Osteoblast (primary cell): ENCODE data around the gene MYH8. TPM values are rescaled to one million over a fixed set of nuclear protein-coding genes. Genes with fewer than 3 reads are reported as not detected.

ENCODE experiments used
- DNase-seq: peaks from one replicate; pipeline ENCODE4 v3.0.0; 2011; ENCODE audit warnings: low spot score, mixed read lengths; ENCODE audit not compliant: insufficient read length; ENCODE audit errors: missing footprints
- H2AFZ ChIP-seq: 2 replicates; pipeline ENCODE4 v1.6.0; 2011; ENCODE audit warnings: mild to moderate bottlenecking, low read length
- H3K27ac ChIP-seq: 2 replicates; pipeline ENCODE4 v1.5.1; 2011; ENCODE audit warnings: mild to moderate bottlenecking, low read depth, low read length, moderate library complexity
- H3K27me3 ChIP-seq: 2 replicates; pipeline ENCODE4 v1.6.0; 2012; ENCODE audit warnings: mild to moderate bottlenecking, control low read depth, inconsistent platforms, low read length, moderate library complexity; ENCODE audit not compliant: insufficient read depth
- H3K36me3 ChIP-seq: 2 replicates; pipeline ENCODE4 v1.5.1; 2011; ENCODE audit warnings: mild to moderate bottlenecking, low read length, control low read depth, moderate library complexity; ENCODE audit not compliant: insufficient read depth
- H3K4me1 ChIP-seq: 2 replicates; pipeline ENCODE4 v1.5.1; 2011; ENCODE audit warnings: mild to moderate bottlenecking, low read length, control low read depth, moderate library complexity; ENCODE audit not compliant: insufficient read depth
- H3K4me2 ChIP-seq: 2 replicates; pipeline ENCODE4 v1.6.0; 2011; ENCODE audit warnings: mild to moderate bottlenecking, low read length; ENCODE audit not compliant: insufficient read depth
- H3K4me3 ChIP-seq: fragments of 200-600 bp; sonication (generic); 3 replicates; pipeline ENCODE4 v1.5.1; 2012; ENCODE audit warnings: mild to moderate bottlenecking, low read length, inconsistent platforms; ENCODE audit not compliant: insufficient read depth
- H3K79me2 ChIP-seq: 2 replicates; pipeline ENCODE4 v1.6.0; 2012; ENCODE audit warnings: mild to moderate bottlenecking, low read length, control low read depth, inconsistent platforms; ENCODE audit not compliant: insufficient read depth
- H3K9me3 ChIP-seq: 2 replicates; pipeline ENCODE4 v1.5.1; 2011; ENCODE audit warnings: low read depth, low read length, control low read depth
- H4K20me1 ChIP-seq: 2 replicates; pipeline ENCODE4 v1.6.0; 2012; ENCODE audit warnings: mild to moderate bottlenecking, low read length, control low read depth; ENCODE audit not compliant: insufficient read depth
- total RNA-seq: library from RNA; depleted of rRNA; stranded (reverse); fragments of >200 nt; gene quantifications from 2 replicates; pipeline ENCODE4 v1.2.3, GENCODE V29; 2012
- TF ChIP-seq, protein P1 (sequence below): IDR thresholded peaks from 2 replicates; pipeline ENCODE4 v1.5.1; 2011; ENCODE audit warnings: mild to moderate bottlenecking, low read depth, low read length, moderate library complexity; ENCODE audit errors: extremely low read depth

MYH8 gene
- total RNA-seq, 1 donor: not detected

DNA sequence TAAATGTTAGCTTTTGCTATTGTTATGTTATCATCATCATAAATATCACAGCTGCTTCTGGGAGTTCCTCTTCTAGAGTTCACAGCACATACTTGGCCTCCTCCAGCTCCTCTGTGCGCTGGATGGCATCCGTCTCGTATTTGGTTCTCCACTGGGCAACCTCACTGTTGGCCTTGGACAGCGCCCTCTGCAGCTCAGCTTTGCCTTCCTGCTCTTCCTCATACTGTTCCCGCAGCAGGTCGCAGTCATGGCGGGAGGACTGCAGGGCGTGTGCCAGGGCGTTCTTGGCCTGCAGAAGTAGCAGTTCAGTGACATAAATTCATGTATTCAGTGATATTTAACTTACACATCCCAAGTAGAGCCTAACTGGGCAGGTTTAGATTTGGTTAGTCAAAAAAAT lies 23.4 kb downstream of the MYH8 start:
- Histone ChIP-seq H3K27ac (no peak overlapping the region), H3K79me2 (no peaks in the 10 kb centered on the region), H3K4me2 (no peak overlapping the region), H2AFZ (no peak overlapping the region), H3K4me1 (no peaks in the 10 kb centered on the region), H3K36me3 (no peaks in the 10 kb centered on the region), H3K4me3 (no peak overlapping the region), H3K9me3 (no peaks in the 10 kb centered on the region), H4K20me1 (no peaks in the 10 kb centered on the region), H3K27me3 (no peaks in the 10 kb centered on the region)
- TF ChIP-seq, protein P1, sequence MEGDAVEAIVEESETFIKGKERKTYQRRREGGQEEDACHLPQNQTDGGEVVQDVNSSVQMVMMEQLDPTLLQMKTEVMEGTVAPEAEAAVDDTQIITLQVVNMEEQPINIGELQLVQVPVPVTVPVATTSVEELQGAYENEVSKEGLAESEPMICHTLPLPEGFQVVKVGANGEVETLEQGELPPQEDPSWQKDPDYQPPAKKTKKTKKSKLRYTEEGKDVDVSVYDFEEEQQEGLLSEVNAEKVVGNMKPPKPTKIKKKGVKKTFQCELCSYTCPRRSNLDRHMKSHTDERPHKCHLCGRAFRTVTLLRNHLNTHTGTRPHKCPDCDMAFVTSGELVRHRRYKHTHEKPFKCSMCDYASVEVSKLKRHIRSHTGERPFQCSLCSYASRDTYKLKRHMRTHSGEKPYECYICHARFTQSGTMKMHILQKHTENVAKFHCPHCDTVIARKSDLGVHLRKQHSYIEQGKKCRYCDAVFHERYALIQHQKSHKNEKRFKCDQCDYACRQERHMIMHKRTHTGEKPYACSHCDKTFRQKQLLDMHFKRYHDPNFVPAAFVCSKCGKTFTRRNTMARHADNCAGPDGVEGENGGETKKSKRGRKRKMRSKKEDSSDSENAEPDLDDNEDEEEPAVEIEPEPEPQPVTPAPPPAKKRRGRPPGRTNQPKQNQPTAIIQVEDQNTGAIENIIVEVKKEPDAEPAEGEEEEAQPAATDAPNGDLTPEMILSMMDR: no peak
- no peak for DNase-seq

DNA sequence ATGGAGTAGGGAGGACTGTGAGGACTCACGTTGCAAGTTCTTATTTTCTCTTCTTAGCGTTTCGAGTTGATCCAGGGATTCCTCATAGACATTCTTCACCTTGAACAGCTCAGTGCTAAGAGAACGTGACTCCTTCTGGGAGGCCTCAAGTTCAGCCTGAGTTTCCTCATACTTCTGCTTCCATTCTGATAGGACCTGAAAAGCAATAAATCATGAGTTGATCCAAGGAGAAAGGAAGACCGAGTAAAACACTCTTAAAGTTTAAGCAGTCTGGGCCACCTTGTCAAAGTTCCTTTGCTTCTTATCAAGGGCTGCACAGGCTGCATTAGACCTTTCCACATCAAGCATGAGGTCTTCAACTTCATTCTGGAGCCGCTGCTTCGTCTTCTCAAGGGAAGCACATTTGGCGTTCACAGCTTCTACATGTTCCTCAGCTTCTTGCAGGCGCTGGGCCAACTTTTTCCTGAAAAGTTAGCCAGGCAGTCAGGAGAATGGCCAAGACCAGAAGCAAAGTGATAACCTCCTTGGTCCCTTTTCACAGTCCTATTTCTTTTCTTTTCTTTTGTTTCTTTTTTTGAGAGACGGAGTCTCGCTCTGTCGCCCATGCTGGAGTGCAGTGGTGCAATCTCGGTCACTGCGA lies 25.1 kb downstream of the MYH8 start:
- H3K36me3 ChIP-seq: no peaks in the 10 kb centered on the region

DNA sequence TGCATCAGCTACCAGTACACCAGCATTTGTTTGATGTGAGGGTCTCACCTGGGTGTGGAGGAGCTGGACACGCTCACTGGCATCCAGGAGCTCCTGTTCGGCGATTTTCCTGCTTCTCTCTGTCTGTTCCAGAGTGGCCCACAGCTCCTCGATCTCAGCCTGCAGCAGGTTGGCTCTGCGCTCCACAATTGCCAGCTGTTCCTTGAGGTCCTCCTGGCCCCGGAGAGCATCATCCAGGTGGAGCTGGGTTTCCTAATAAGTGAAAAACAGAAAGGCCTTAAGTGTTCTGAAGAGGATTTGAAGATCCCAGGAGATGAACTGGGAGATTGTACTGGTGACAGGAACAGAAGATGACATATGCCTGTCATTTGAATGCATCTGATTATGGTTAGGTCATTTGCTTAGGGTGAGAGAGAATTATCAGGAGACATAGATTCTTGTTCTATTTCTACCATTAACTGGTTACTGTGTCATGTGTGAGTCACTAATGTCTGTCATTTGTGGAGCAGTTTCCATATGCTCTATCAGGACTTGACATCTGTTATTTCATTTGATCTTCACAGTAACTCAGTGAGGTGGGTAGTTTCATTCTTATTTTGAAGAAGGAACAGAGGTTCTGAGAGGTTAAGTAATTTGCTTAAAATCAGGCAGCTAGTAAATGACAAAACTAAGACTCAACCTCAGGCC lies 27.4 kb downstream of the MYH8 start:
- DNase-seq: no peak
- Histone ChIP-seq H3K27me3 (no peaks in the 10 kb centered on the region), H3K4me1 (no peaks in the 10 kb centered on the region), H3K27ac (no peak overlapping the region), H3K4me3 (no peak overlapping the region), H2AFZ (no peak overlapping the region), H3K79me2 (no peaks in the 10 kb centered on the region), H4K20me1 (no peaks in the 10 kb centered on the region), H3K4me2 (no peak overlapping the region), H3K9me3 (no peaks in the 10 kb centered on the region), H3K36me3 (no peaks in the 10 kb centered on the region)
- TF ChIP-seq, protein P1: no peak

More for the DNA sequence above, 25.1 kb downstream of the MYH8 start:
- Histone ChIP-seq H2AFZ (no peak overlapping the region), H3K9me3 (no peaks in the 10 kb centered on the region), H3K27ac (no peak overlapping the region), H3K27me3 (no peaks in the 10 kb centered on the region), H3K79me2 (no peaks in the 10 kb centered on the region), H3K4me2 (no peak overlapping the region), H3K4me3 (no peak overlapping the region), H3K4me1 (no peaks in the 10 kb centered on the region), H4K20me1 (no peaks in the 10 kb centered on the region)
- DNase-seq: no peak
- TF ChIP-seq, protein P1: no peak

DNA sequence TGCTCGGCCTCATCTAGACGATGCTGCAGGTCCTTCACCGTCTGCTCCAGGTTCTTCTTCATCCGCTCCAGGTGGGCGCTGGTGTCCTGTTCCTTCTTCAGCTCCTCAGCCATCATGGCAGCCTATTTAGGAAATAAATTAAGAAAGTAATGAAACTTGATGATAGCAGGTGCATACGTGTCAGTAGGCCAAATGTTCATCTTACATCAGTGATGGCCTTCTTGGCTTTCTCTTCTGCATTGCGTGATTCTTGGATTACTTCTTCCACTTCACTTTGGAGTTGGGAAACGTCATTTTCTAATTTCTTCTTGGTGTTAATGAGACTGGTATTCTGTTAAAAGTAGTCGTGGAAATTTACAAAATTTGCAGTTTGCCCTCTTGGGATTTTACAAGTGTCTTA lies 28.9 kb downstream of the MYH8 start:
- H3K4me3 ChIP-seq: no peak overlapping the region
- no peaks in the 10 kb centered on the region for H3K4me1 ChIP-seq
- no peak overlapping the region for H3K4me2 ChIP-seq
- DNase-seq: no peak
- H2AFZ ChIP-seq: no peak overlapping the region
- H3K27ac ChIP-seq: no peak overlapping the region
- H3K27me3 ChIP-seq: no peaks in the 10 kb centered on the region
- H4K20me1 ChIP-seq: no peaks in the 10 kb centered on the region
- no peaks in the 10 kb centered on the region for H3K9me3 ChIP-seq
- no peaks in the 10 kb centered on the region for H3K79me2 ChIP-seq
- no peaks in the 10 kb centered on the region for H3K36me3 ChIP-seq
- TF ChIP-seq, protein P1: no peak
